GM12892 (cell line): ENCODE results near the gene PDSS2.

Experiments
- DNase-seq: peaks from one replicate; pipeline ENCODE4 v3.0.0; 2011; ENCODE audit not compliant: insufficient read length
- FAIRE-seq: peaks from 2 replicates; lab custom pipeline; 2011; peaks lifted over from hg19 to GRCh38; lab: Jason Lieb, UNC
- POLR2A ChIP-seq: IDR thresholded peaks from 2 replicates; pipeline ENCODE4 v1.6.1; 2011; ENCODE audit warnings: low read depth, low read length, control low read depth
- POLR2AphosphoS5 ChIP-seq: IDR thresholded peaks from 2 replicates; pipeline ENCODE4 v1.6.1; 2011; ENCODE audit warnings: low read depth, low read length, control low read depth
- TAF1 ChIP-seq: IDR thresholded peaks from 2 replicates; pipeline ENCODE4 v1.6.1; 2011; ENCODE audit warnings: low read depth, mild to moderate bottlenecking, control low read depth, low read length, borderline replicate concordance

Gene PDSS2

GRCh38 chr6:107460083-107460631 lies 793 bp upstream of the PDSS2 start:
- FAIRE-seq (no peak), DNase-seq (no peak)
- TF ChIP-seq POLR2AphosphoS5 (no peak), POLR2A (no peak), TAF1 (no peak)

- no peak for TF ChIP-seq TAF1
- no peak for TF ChIP-seq POLR2A
- no peak for TF ChIP-seq POLR2AphosphoS5
- peak; percentile 44 for DNase-seq
- FAIRE-seq, result no peak
Observed at GRCh38 chr6:107458672-107459282, 587 bp downstream of the PDSS2 start.

- TF ChIP-seq POLR2AphosphoS5, result no peak
- TF ChIP-seq POLR2A, result no peak
- TF ChIP-seq TAF1, result no peak
- no peak for DNase-seq
- no peak for FAIRE-seq
Observed at GRCh38 chr6:107448776-107449175, 10.6 kb downstream of the PDSS2 start.

DNA sequence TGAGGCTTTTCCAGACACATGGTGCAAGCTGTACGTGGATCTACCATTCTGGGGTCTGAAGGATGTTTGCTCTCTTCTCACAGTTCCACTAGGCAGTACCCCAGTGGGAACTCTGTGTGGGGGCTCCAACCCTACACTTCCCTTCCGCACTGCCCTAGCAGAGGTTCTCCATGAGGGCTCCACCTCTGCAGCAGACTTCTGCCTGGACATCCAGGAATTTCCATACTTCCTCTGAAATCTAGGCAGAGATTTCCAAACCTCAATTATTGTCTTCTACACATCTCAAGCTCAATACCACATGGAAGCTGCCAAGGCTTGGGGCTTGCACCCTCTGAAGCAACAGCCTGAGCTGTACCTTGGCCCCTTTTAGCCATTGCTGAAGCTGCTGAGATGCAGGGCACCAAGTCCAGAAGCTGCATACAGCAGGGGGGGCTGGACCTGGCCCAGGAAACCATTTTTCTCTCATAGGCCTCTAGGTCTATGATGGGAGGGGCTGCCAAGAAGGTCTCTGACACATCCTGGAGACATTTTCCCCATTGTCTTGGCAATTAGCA lies 11.6 kb downstream of the PDSS2 start:
- no peak for DNase-seq
- TF ChIP-seq POLR2AphosphoS5, result no peak
- TF ChIP-seq POLR2A, result no peak
- TF ChIP-seq TAF1, result no peak
- FAIRE-seq, result no peak

- DNase-seq (no peak), FAIRE-seq (no peak)
- TF ChIP-seq TAF1 (no peak), POLR2AphosphoS5 (no peak), POLR2A (no peak)
Observed at GRCh38 chr6:107444277-107444676, 15.1 kb downstream of the PDSS2 start.

GRCh38 chr6:107443608-107444267 lies 15.6 kb downstream of the PDSS2 start:
- TF ChIP-seq POLR2A, result no peak
- no peak for TF ChIP-seq TAF1
- TF ChIP-seq POLR2AphosphoS5, result no peak
- no peak for DNase-seq
- no peak for FAIRE-seq

- FAIRE-seq (no peak), DNase-seq (no peak)
- TF ChIP-seq TAF1 (no peak), POLR2AphosphoS5 (no peak), POLR2A (no peak)
Observed at GRCh38 chr6:107442938-107443607, 16.3 kb downstream of the PDSS2 start.

- TF ChIP-seq POLR2A, result no peak
- TF ChIP-seq TAF1, result no peak
- TF ChIP-seq POLR2AphosphoS5, result no peak
- no peak for FAIRE-seq
- no peak for DNase-seq
Observed at GRCh38 chr6:107441682-107442081, 17.7 kb downstream of the PDSS2 start.

GRCh38 chr6:107440936-107441335 lies 18.4 kb downstream of the PDSS2 start:
- FAIRE-seq (no peak), DNase-seq (no peak)
- TF ChIP-seq POLR2A (no peak), POLR2AphosphoS5 (no peak)

GRCh38 chr6:107439406-107439805 lies 20.0 kb downstream of the PDSS2 start:
- TF ChIP-seq POLR2A (no peak), TAF1 (no peak), POLR2AphosphoS5 (no peak)
- FAIRE-seq (no peak), DNase-seq (no peak)

DNA sequence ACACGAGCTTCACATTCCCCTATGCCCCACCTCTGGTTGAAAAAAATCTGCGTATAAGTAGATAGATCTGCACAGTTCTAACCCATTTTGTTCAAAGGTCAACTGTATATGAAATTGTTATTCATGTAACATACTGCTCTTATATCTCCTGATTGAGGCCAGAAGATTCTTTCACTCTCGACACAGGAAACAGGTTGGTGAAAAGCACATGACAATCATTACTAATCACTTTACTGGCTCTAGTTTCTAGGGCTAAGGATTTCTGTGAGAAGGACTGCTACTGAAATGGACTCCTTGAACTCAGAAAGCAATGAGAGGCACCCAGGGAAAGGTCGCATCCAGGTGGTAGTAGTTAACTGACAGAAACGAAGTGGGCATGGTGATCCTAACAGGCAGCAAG lies 21.7 kb downstream of the PDSS2 start:
- TF ChIP-seq POLR2AphosphoS5 (no peak), TAF1 (no peak), POLR2A (no peak)
- no peak for DNase-seq
- FAIRE-seq, result no peak

DNA sequence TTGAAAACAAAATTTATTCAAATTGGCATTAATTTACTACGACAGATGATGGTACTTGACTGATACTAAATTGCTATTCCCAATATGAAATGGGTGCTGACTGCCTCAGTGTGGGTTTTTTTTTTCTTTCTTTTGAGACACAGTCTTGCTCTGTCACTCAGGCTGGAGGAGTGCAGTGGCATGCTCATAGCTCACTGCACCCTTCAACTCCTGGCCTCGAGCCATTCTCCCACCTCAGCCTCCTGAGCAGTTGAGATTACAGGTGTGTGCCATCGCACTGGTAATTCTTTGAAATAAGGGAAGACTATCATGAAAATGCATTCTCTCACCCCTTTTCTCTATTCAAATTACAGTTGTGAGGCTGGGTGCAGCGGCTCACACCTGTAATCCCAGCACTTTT lies 22.5 kb downstream of the PDSS2 start:
- FAIRE-seq, result no peak
- TF ChIP-seq TAF1 (no peak), POLR2A (no peak), POLR2AphosphoS5 (no peak)
- DNase-seq, result no peak
